Endodermal cell (in vitro differentiated cells): ENCODE measurements around the gene XKR8. TPM values are rescaled to one million over a fixed set of nuclear protein-coding genes. Genes with fewer than 3 reads are reported as not detected.
A peak's percentile ranks its signal among the peaks of the same experiment; 100 is the strongest.

Experiments used
- DNase-seq: peaks from one replicate; pipeline ENCODE4 v3.0.0-alpha.2; 2017
- H3K27ac ChIP-seq: 2 replicates; pipeline ENCODE4 v1.5.1; 2013; ENCODE audit warnings: mild to moderate bottlenecking, low read depth, low read length, moderate library complexity
- H3K27me3 ChIP-seq: 2 replicates; pipeline ENCODE4 v1.6.1; 2013; ENCODE audit warnings: mild to moderate bottlenecking, low read length, moderate library complexity; ENCODE audit not compliant: insufficient read depth, control insufficient read depth, poor library complexity, severe bottlenecking
- H3K36me3 ChIP-seq: 2 replicates; pipeline ENCODE4 v1.7.0; 2013; ENCODE audit warnings: mild to moderate bottlenecking, low read length, moderate library complexity; ENCODE audit not compliant: control insufficient read depth, insufficient read depth
- H3K4me1 ChIP-seq: one replicate; pipeline ENCODE4 v1.7.0; 2013; ENCODE audit warnings: low read length; ENCODE audit not compliant: control insufficient read depth, insufficient read depth
- H3K4me3 ChIP-seq: 2 replicates; pipeline ENCODE4 v1.5.1; 2013; ENCODE audit warnings: mild to moderate bottlenecking, low read length, moderate library complexity
- H3K9ac ChIP-seq: 2 replicates; pipeline ENCODE4 v1.6.1; 2013; ENCODE audit warnings: mild to moderate bottlenecking, low read length, moderate library complexity; ENCODE audit not compliant: poor library complexity, severe bottlenecking; ENCODE audit errors: extremely low read depth
- H3K9me3 ChIP-seq: 2 replicates; pipeline ENCODE4 v1.6.1; 2013; ENCODE audit warnings: mild to moderate bottlenecking, low read length, moderate library complexity; ENCODE audit not compliant: control insufficient read depth
- H3K27ac Mint-ChIP-seq: 2 replicates; pipeline ENCODE4 v1.8.0; 2020; ENCODE audit warnings: mixed read lengths
- H3K27me3 Mint-ChIP-seq: 2 replicates; pipeline ENCODE4 v1.8.0; 2021; ENCODE audit warnings: mild to moderate bottlenecking, mixed read lengths; ENCODE audit not compliant: insufficient read depth
- H3K36me3 Mint-ChIP-seq: 2 replicates; pipeline ENCODE4 v1.8.0; 2020; ENCODE audit warnings: low read depth, mixed read lengths
- H3K4me1 Mint-ChIP-seq: 2 replicates; pipeline ENCODE4 v1.8.0; 2020; ENCODE audit warnings: mixed read lengths
- H3K4me3 Mint-ChIP-seq: 2 replicates; pipeline ENCODE4 v1.8.0; 2020; ENCODE audit warnings: mild to moderate bottlenecking, moderate library complexity, mixed read lengths
- H3K9me3 Mint-ChIP-seq: 2 replicates; pipeline ENCODE4 v1.8.0; 2020; ENCODE audit warnings: mild to moderate bottlenecking, mixed read lengths
- CTCF ChIP-seq: fragments of 200-600 bp; sonication (generic); conservative IDR thresholded peaks from 2 replicates; pipeline ENCODE4 v1.5.0; 2021; ENCODE audit warnings: antibody characterized with exemption, mild to moderate bottlenecking
- WGBS, 2 experiments: methylation state at CpG; one replicate each; pipeline versions ENCODE4 v1.1.5 to v1.1.7; 2013; ENCODE audit warnings: missing lambda C conversion rate in 2 of 2, mixed read lengths in 1 of 2; ENCODE audit not compliant: insufficient coverage in 1 of 2, insufficient read length in 1 of 2; 5-methylcytosine and 5-hydroxymethylcytosine counted together
- total RNA-seq, 2 donors: library from RNA; stranded (reverse); fragmentation: NEBNext Ultra II Directional in 1 of 2; extraction: Animal tissue kit (Norgen Biotek cat#: 25700) in 1 of 2; gene quantifications; 2 replicates in 1 of 2; 3 replicates in 1 of 2; pipeline ENCODE4 v1.2.1, GENCODE V29; 2021

XKR8 gene
- total RNA-seq, 2 donors from 2014 or later: 17.5 to 17.7 TPM

DNA sequence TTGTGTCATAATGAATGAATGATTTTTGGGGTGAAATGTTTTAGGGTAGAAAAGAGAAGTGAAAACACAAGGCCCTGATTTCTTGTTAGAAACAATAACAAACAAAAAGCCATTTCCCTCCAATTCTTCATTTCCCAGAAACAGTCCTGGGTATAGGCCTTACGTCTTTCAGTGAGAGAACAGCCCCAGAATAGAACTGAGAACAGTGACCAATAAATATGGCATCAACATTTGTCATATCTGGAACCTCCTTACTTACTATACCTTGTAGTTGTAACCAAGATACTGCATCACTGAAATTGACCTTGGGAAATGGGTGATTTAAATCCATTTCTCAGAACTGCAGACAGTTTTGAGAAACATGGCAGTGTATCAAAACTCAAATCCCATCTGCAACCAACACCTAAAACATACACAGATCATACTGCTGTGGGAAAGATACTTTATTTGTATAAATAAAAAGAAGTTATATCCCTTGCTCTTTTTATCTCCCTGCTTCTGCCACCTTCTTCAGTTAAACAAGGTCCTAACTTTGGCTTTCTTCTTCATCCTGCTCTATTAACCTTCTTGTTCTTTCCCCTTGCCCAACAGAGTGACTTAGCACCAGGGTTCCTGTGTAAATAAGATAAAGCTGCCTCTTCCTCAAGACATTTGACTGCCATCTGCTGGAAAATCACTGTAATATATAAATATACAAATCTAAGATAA, 19.5 kb downstream of the XKR8 start:
- Histone ChIP-seq H3K4me3 (no peak overlapping the region), H3K9ac (no peak overlapping the region), H3K36me3 (peaks cover 20% of the 10 kb centered on the region), H3K27me3 (no peaks in the 10 kb centered on the region), H3K4me1 (peaks cover 3% of the 10 kb centered on the region), H3K9me3 (no peaks in the 10 kb centered on the region), H3K27ac (no peak overlapping the region)
- Mint-ChIP-seq H3K27ac (no peak overlapping the region), H3K27me3 (no peaks in the 10 kb centered on the region), H3K4me3 (no peak overlapping the region), H3K4me1 (peaks cover 3% of the 10 kb centered on the region), H3K36me3 (peaks cover 9% of the 10 kb centered on the region), H3K9me3 (no peaks in the 10 kb centered on the region)
- no peak for DNase-seq
- WGBS, 2 experiments: 97 to 100% methylated on average over 1 of the region's 1 CpG
- TF ChIP-seq CTCF: peak; percentile 76

GRCh38 chr1:27979859-27980201, 20.1 kb downstream of the XKR8 start:
- peak; percentile 18 for TF ChIP-seq CTCF
- Histone ChIP-seq H3K9me3 (no peaks in the 10 kb centered on the region), H3K27me3 (no peaks in the 10 kb centered on the region), H3K4me3 (no peak overlapping the region), H3K36me3 (peaks cover 15% of the 10 kb centered on the region), H3K27ac (no peak overlapping the region), H3K9ac (no peak overlapping the region), H3K4me1 (peaks cover 3% of the 10 kb centered on the region)
- Mint-ChIP-seq H3K9me3 (no peaks in the 10 kb centered on the region), H3K4me1 (peaks cover 3% of the 10 kb centered on the region), H3K27me3 (no peaks in the 10 kb centered on the region), H3K27ac (no peak overlapping the region), H3K36me3 (peaks cover 9% of the 10 kb centered on the region), H3K4me3 (no peak overlapping the region)
- 70% methylated on average over 2 of the region's 2 CpGs; no CpG with 5 or more reads in 1 of the 2 experiments for WGBS, 2 experiments
- DNase-seq: no peak

DNA sequence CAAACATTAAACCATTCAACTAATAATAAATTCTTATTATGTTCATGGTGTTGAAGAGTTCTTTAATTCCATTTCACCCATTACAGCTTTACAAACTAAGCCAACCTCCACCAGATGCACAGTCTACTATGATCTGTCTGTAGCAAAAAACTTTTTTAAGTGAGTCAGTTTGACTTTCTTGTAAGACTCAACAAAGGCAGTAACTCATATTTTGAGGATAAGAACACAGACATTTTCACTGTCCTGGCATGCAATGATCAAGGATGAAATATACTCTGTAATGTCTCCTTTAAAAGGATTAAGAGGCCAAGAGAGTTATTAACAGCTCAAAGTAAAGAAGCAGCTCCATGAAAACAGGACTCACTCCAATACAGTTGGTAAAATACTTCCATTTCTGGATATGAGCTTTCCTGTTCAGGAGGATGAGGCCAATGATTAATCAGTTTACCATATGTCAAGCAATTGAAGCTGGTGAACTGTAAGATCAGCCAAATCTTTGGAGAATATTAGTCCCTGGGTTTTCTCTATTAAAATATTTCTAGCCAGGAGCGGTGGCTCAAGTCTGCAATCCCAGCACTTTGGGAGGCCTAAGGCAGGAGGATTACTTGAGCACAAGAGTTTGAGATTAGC, 20.6 kb downstream of the XKR8 start:
- Histone ChIP-seq H3K27ac (no peak overlapping the region), H3K9me3 (no peaks in the 10 kb centered on the region), H3K36me3 (peaks cover 14% of the 10 kb centered on the region), H3K4me1 (peaks cover 3% of the 10 kb centered on the region), H3K27me3 (no peaks in the 10 kb centered on the region), H3K9ac (no peak overlapping the region), H3K4me3 (no peak overlapping the region)
- Mint-ChIP-seq H3K27me3 (no peaks in the 10 kb centered on the region), H3K4me1 (peaks cover 3% of the 10 kb centered on the region), H3K27ac (no peak overlapping the region), H3K36me3 (peaks cover 9% of the 10 kb centered on the region), H3K4me3 (no peak overlapping the region), H3K9me3 (no peaks in the 10 kb centered on the region)
- WGBS, 2 experiments: 80 to 89% methylated on average over 1 of the region's 1 CpG
- TF ChIP-seq CTCF: no peak
- DNase-seq: no peak
